HEK293 (cell line): Measurements from ENCODE around the gene ZEB2.

Source experiments
- CTCF ChIA-PET: fragments of 350-600 bp; formaldehyde crosslinking; extraction: SDS; loops from one replicate; lab custom pipeline; 2021; ENCODE audit warnings: antibody characterized with exemption; lab: Yijun Ruan, JAX
- POLR2A ChIA-PET: fragments of 300-600 bp; formaldehyde crosslinking; extraction: SDS; loops from one replicate; lab custom pipeline; 2020; ENCODE audit warnings: antibody characterized with exemption, inconsistent platforms; lab: Yijun Ruan, JAX
- H3K27ac ChIP-seq: fragments of 200-500 bp; sonication (Bioruptor generic); 2 replicates; pipeline ENCODE4 v1.5.1; 2014; ENCODE audit warnings: low read depth, low read length, control low read depth, inconsistent platforms; ENCODE audit errors: extremely low read depth
- H3K36me3 ChIP-seq, 2 experiments: fragments of 200-500 bp in 1 of 2; sonication (Bioruptor generic) in 1 of 2; 1 replicate in 1 of 2; 2 replicates in 1 of 2; pipeline ENCODE4 v1.5.1; 2014 to 2017; ENCODE audit warnings: inconsistent platforms in 2 of 2, low read length in 2 of 2; ENCODE audit not compliant: control insufficient read depth in 2 of 2, insufficient read depth in 1 of 2
- H3K4me1 ChIP-seq: fragments of 200-500 bp; sonication (Bioruptor generic); 2 replicates; pipeline ENCODE4 v1.5.1; 2014; ENCODE audit warnings: mild to moderate bottlenecking, low read length, inconsistent platforms; ENCODE audit not compliant: control insufficient read depth, insufficient read depth
- H3K4me3 ChIP-seq: 2 replicates; pipeline ENCODE4 v1.5.1; 2011; ENCODE audit warnings: low read depth, mild to moderate bottlenecking, control low read depth, low read length, moderate library complexity
- H3K9me3 ChIP-seq: fragments of 200-500 bp; sonication (Bioruptor generic); 2 replicates; pipeline ENCODE4 v1.5.1; 2014; ENCODE audit warnings: low read depth, low read length, inconsistent platforms; ENCODE audit not compliant: control insufficient read depth, insufficient read depth
- AEBP2 ChIP-seq: fragments of 450-650 bp; formaldehyde crosslinking; IDR thresholded peaks from 2 replicates; pipeline ENCODE4 v1.5.1; 2016; ENCODE audit warnings: missing biosample characterization, missing genetic modification characterization, borderline replicate concordance
- BCL6B ChIP-seq: fragments of 450-650 bp; formaldehyde crosslinking; IDR thresholded peaks from 2 replicates; pipeline ENCODE4 v1.5.1; 2017; ENCODE audit warnings: missing biosample characterization, missing genetic modification characterization
- HIC1 ChIP-seq: fragments of 450-650 bp; formaldehyde crosslinking; IDR thresholded peaks from 2 replicates; pipeline ENCODE4 v1.5.1; 2016; ENCODE audit warnings: missing biosample characterization, missing genetic modification characterization
- HOXC10 ChIP-seq: sonication (generic); formaldehyde crosslinking; IDR thresholded peaks from 2 replicates; pipeline ENCODE4 v1.8.1; 2023; ENCODE audit warnings: mild to moderate bottlenecking, missing genetic modification reagents
- OSR2 ChIP-seq: fragments of 450-650 bp; formaldehyde crosslinking; IDR thresholded peaks from 2 replicates; pipeline ENCODE4 v1.5.1; 2016; ENCODE audit warnings: missing biosample characterization, missing genetic modification characterization
- SETDB1 ChIP-seq: IDR thresholded peaks from one replicate; pipeline ENCODE4 v1.6.1; 2017; ENCODE audit warnings: mild to moderate bottlenecking, low read length, moderate library complexity, mixed read lengths; ENCODE audit not compliant: insufficient read length
- SP3 ChIP-seq: fragments of 450-650 bp; formaldehyde crosslinking; IDR thresholded peaks from 2 replicates; pipeline ENCODE4 v1.5.1; 2016; ENCODE audit warnings: missing biosample characterization, missing genetic modification characterization
- ZBTB26 ChIP-seq: fragments of 450-650 bp; formaldehyde crosslinking; optimal IDR thresholded peaks from 2 replicates; pipeline ENCODE3; 2016; ENCODE audit warnings: missing biosample characterization, mild to moderate bottlenecking, missing genetic modification characterization
- ZNF148 ChIP-seq: fragments of 450-650 bp; formaldehyde crosslinking; IDR thresholded peaks from 2 replicates; pipeline ENCODE4 v1.5.0; 2017; ENCODE audit warnings: missing biosample characterization, missing genetic modification characterization, borderline replicate concordance
- ZNF239 ChIP-seq: fragments of 450-650 bp; formaldehyde crosslinking; IDR thresholded peaks from 2 replicates; pipeline ENCODE4 v1.5.1; 2016; ENCODE audit warnings: missing biosample characterization, missing genetic modification characterization
- ZNF280D ChIP-seq: fragments of 450-650 bp; formaldehyde crosslinking; IDR thresholded peaks from 2 replicates; pipeline ENCODE4 v1.5.1; 2016; ENCODE audit warnings: missing biosample characterization, missing genetic modification characterization
- ZNF521 ChIP-seq: fragments of 450-650 bp; formaldehyde crosslinking; IDR thresholded peaks from 2 replicates; pipeline ENCODE4 v1.5.1; 2017; ENCODE audit warnings: missing biosample characterization, mild to moderate bottlenecking, missing genetic modification characterization
- ZNF555 ChIP-seq: fragments of 450-650 bp; formaldehyde crosslinking; conservative IDR thresholded peaks from 2 replicates; pipeline ENCODE4 v1.5.1; 2017; ENCODE audit warnings: missing biosample characterization, mild to moderate bottlenecking, missing genetic modification characterization, inconsistent platforms
- ZNF585B ChIP-seq: fragments of 450-650 bp; formaldehyde crosslinking; IDR thresholded peaks from 2 replicates; pipeline ENCODE4 v1.5.1; 2016; ENCODE audit warnings: missing biosample characterization, missing genetic modification characterization
- ZNF624 ChIP-seq: fragments of 450-650 bp; formaldehyde crosslinking; IDR thresholded peaks from 2 replicates; pipeline ENCODE4 v1.5.1; 2017; ENCODE audit warnings: missing biosample characterization, missing genetic modification characterization
- ZNF776 ChIP-seq: fragments of 450-650 bp; formaldehyde crosslinking; IDR thresholded peaks from 2 replicates; pipeline ENCODE4 v1.5.0; 2017; ENCODE audit warnings: missing biosample characterization, missing genetic modification characterization, borderline replicate concordance
- ZNF792 ChIP-seq: fragments of 450-650 bp; formaldehyde crosslinking; IDR thresholded peaks from 2 replicates; pipeline ENCODE4 v1.5.1; 2016; ENCODE audit warnings: missing biosample characterization, missing genetic modification characterization
- ZSCAN4 ChIP-seq: fragments of 450-650 bp; formaldehyde crosslinking; IDR thresholded peaks from 2 replicates; pipeline ENCODE4 v1.5.1; 2017; ENCODE audit warnings: missing biosample characterization, missing genetic modification characterization

The ZEB2 gene

GRCh38 chr2:144412709-144413108 lies 107.2 kb downstream of the ZEB2 start (continued):
- TF ChIP-seq ZSCAN4 (no peak), ZNF792 (tag by site-specific recombination) (no peak), ZNF521 (no peak)

- H3K4me1 ChIP-seq, result no peaks in the 10 kb centered on the region
- no peak for TF ChIP-seq ZNF239 (tag by site-specific recombination)
- TF ChIP-seq OSR2 (tag by site-specific recombination), result no peak
- H3K4me3 ChIP-seq, result no peak overlapping the region
- ChIA-PET POLR2A (no interaction called here), CTCF (interaction anchor here (0.7 kb wide), 1 partner anchor 86 kb away, joined by 3 read pairs; no protein-coding TSS in a partner anchor)
- peaks cover 0 to 7% of the 10 kb centered on the region in 2 experiments; a peak in 1 of 3 replicates for H3K36me3 ChIP-seq
- H3K27ac ChIP-seq, result no peak overlapping the region
- H3K9me3 ChIP-seq, result no peaks in the 10 kb centered on the region
These were observed 108.4 kb downstream of the ZEB2 start for GRCh38 chr2:144411473-144411872.

- H3K27ac ChIP-seq, result no peak overlapping the region
- ChIA-PET POLR2A (no interaction called here), CTCF (no interaction called here)
- peaks cover 0 to 14% of the 10 kb centered on the region in 2 experiments; a peak in 1 of 3 replicates for H3K36me3 ChIP-seq
- H3K9me3 ChIP-seq, result no peaks in the 10 kb centered on the region
- H3K4me1 ChIP-seq, result no peaks in the 10 kb centered on the region; the same call in 1 of the 2 replicates
- H3K4me3 ChIP-seq, result no peak overlapping the region
- TF ChIP-seq SETDB1, result no peak
- no peak for TF ChIP-seq SP3 (tag by site-specific recombination)
- TF ChIP-seq ZNF624 (tag by site-specific recombination), result no peak
- TF ChIP-seq HIC1, result no peak
- no peak for TF ChIP-seq ZNF148 (tag by site-specific recombination)
- no peak for TF ChIP-seq ZNF585B (tag by site-specific recombination)
- TF ChIP-seq ZNF776, result no peak
- TF ChIP-seq AEBP2 (tag by site-specific recombination), result no peak
- no peak for TF ChIP-seq ZBTB26 (tag by site-specific recombination)
- TF ChIP-seq ZNF555 (tag by site-specific recombination), result no peak
- TF ChIP-seq ZNF280D, result no peak
- no peak for TF ChIP-seq HOXC10 (CRISPR knock-in tag)
- no peak for TF ChIP-seq ZSCAN4
- no peak for TF ChIP-seq BCL6B (tag by site-specific recombination)
These were observed 110.7 kb downstream of the ZEB2 start for GRCh38 chr2:144409241-144409640.
